ES-I3 (cell line): ENCODE results near the gene RPLP2.

Experiments used
- H3K36me3 ChIP-seq: 2 replicates; pipeline ENCODE4 v1.6.1; 2013; ENCODE audit warnings: mild to moderate bottlenecking, low read length, control low read depth, moderate library complexity; ENCODE audit not compliant: insufficient read depth
- H3K4me1 ChIP-seq: 2 replicates; pipeline ENCODE4 v1.6.1; 2013; ENCODE audit warnings: mild to moderate bottlenecking, control low read depth, low read length; ENCODE audit not compliant: insufficient read depth
- H3K9ac ChIP-seq: 2 replicates; pipeline ENCODE4 v1.6.1; 2013; ENCODE audit warnings: low read depth, mild to moderate bottlenecking, low read length, moderate library complexity
- H3K9me3 ChIP-seq: 2 replicates; pipeline ENCODE4 v1.6.1; 2013; ENCODE audit warnings: mild to moderate bottlenecking, low read length, moderate library complexity; ENCODE audit not compliant: control insufficient read depth, insufficient read depth

The RPLP2 gene

GRCh38 chr11:855330-855674 is 45.5 kb downstream of the RPLP2 start:
- Histone ChIP-seq H3K9ac (no peak overlapping the region), H3K4me1 (peaks cover 3% of the 10 kb centered on the region; the same call in 1 of the 2 replicates), H3K9me3 (no peaks in the 10 kb centered on the region), H3K36me3 (no peaks in the 10 kb centered on the region)

DNA sequence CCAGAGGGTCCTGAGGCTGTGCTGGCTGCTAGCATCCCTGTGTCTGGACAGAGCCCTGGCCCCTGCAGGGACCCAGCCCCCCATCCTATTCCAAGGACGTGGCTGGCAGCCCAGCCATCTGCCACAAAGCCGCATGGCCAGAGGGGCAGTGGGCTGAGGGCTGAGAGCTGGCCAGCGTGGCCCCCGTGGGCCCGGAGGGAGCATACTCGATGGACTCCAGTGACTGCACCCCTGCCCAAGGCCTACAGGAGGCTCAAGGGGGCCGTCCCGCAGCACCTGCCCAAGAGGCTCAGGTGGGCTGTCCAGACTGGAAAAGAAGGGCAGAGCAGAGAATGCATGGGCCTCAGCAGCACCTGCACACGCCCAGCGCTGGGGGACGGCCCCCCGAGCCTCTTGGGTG is 46.0 kb downstream of the RPLP2 start:
- H3K4me1 ChIP-seq = peaks cover 3% of the 10 kb centered on the region; the same call in 1 of the 2 replicates

DNA sequence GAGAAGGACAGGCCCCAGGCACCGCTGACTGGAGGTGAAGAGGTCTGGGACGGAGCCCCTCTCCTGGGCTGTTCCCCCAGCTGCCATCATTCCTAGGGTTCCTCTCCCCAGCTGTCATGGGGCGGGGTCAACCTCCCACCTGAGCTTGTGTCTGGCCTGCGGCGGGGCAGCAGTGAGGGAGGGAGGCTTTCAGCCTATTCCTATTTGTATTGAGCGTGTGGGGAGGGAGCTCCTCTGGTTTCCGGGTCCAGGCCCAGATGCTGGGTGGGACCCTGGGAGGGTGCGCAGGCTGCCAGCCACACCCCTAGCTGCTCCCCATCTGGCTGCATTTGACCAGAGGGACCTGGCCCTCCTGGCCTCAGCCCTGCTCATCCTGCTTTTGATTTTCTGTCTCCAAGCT is 46.6 kb downstream of the RPLP2 start:
- Histone ChIP-seq H3K36me3 (no peaks in the 10 kb centered on the region), H3K4me1 (peaks cover 3% of the 10 kb centered on the region; the same call in 1 of the 2 replicates), H3K9ac (no peak overlapping the region), H3K9me3 (no peaks in the 10 kb centered on the region)

More for the DNA sequence above, 46.0 kb downstream of the RPLP2 start:
- Histone ChIP-seq H3K9me3 (no peaks in the 10 kb centered on the region), H3K9ac (no peak overlapping the region), H3K36me3 (no peaks in the 10 kb centered on the region)

DNA sequence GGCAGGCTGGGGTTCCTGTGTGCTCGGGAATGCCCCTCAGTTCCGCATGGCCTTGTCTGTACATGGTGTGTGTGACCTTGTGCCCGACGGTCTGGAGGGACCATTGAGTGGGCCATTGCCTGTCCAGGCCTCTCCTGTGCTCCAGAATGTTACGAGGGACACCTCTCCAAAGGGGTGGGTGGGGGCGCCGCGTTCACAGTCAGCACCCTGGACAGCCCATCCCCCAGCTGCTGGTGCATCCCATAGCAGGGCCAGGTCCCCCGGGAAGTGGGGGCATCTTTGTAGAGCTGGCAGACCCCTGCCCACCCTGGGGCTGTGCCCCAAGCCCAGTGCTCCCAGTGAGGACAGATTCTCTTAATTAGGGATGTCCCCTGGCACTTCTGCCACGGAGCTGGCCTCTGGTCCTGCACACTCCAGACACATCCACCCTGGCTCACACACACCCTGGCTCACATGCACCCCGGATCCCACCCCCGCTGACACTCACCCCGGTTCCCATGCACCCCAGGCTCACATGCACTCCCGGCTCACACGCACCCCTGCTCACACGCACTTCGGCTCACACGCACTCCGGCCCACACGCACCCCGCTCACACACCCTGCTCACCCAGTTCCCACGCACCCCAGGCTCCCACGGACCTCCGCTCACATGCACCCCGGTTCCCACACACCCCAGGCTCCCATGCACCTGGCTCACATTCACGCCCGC is 48.4 kb downstream of the RPLP2 start:
- Histone ChIP-seq H3K9me3 (no peaks in the 10 kb centered on the region), H3K36me3 (no peaks in the 10 kb centered on the region), H3K4me1 (peaks cover 14% of the 10 kb centered on the region), H3K9ac (no peak overlapping the region)

DNA sequence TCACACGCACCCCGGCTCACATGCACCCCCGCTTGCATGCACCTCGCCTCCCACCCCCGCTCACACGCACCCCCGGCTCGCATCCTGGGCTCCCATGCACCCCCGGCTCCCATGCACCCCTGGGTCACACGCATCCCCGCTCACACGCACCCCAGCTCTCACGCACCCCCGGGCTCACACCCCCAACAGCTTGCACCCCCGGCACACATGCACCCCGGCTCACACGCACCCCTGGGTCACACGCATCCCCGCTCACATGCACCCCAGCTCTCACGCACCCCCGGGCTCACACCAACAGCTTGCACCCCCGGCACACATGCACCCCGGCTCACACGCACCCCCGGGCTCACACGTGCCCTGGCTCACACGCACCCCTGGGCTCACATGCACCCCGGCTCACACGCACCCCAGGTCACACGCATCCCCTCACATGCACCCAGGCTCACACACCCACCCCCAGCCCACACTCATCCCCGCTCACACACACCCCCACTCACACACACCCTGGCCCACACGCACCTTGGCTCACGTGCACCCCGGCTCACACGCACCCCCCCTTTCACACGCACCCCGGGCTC is 49.1 kb downstream of the RPLP2 start:
- H3K9me3 ChIP-seq = no peaks in the 10 kb centered on the region
- H3K9ac ChIP-seq = no peak overlapping the region
- peaks cover 19% of the 10 kb centered on the region for H3K4me1 ChIP-seq
- no peaks in the 10 kb centered on the region for H3K36me3 ChIP-seq

GRCh38 chr11:859394-860131 is 49.8 kb downstream of the RPLP2 start:
- Histone ChIP-seq H3K36me3 (no peaks in the 10 kb centered on the region), H3K4me1 (peaks cover 21% of the 10 kb centered on the region), H3K9me3 (no peaks in the 10 kb centered on the region), H3K9ac (no peak overlapping the region)

GRCh38 chr11:860234-861104 is 50.7 kb downstream of the RPLP2 start:
- H3K9me3 ChIP-seq = no peaks in the 10 kb centered on the region
- H3K9ac ChIP-seq = no peak overlapping the region
- no peaks in the 10 kb centered on the region for H3K36me3 ChIP-seq
- peaks cover 21% of the 10 kb centered on the region for H3K4me1 ChIP-seq

DNA sequence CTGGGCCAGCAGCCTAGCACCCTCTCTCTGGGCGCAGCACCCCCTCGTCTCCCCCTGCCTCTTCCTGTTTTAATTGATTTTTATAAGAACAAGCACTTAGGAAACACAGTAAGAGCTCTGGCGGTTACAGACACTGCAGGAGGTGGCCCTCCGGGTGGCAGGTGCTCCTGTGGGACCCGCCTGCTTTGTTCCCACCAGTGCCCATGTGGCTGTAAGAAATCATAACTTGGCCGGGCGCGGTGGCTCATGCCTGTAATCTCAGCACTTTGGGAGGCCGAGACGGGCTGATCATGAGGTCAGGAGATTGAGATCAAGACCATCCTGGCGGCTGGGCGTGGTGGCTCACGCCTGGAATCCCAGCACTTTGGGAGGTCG is 51.3 kb downstream of the RPLP2 start:
- no peaks in the 10 kb centered on the region for H3K9me3 ChIP-seq
- no peaks in the 10 kb centered on the region for H3K36me3 ChIP-seq
- H3K4me1 ChIP-seq = peaks cover 21% of the 10 kb centered on the region
- no peak overlapping the region for H3K9ac ChIP-seq

DNA sequence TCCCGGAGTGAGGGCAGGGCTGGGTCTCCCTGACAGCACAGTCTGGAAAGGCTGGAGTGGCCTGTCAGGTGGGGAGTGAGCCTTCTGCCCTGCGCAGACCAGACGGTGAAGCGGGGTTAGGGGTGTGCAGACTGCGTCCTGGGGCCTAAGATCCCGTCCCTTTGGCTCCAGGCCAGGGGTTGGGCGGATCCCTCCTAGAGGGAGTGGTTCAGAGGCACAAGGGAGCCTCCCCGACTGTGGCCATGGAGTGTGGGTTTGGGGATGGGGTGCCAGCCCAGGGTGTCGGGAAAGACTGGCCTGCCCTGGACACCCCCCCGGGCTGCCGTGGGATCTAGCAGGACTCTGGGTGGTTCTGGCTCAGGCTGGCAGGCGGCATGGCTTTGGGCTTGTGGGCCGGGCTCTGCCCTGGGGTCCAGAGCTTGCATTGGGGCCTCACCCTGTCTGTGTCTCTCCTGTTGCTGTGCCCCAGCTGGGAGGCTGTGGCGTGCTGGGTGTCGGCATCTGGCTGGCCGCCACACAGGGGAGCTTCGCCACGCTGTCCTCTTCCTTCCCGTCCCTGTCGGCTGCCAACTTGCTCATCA is 52.4 kb downstream of the RPLP2 start:
- Histone ChIP-seq H3K4me1 (peaks cover 21% of the 10 kb centered on the region), H3K9ac (peak overlapping the region; percentile 21; the same call in 1 of the 2 replicates), H3K36me3 (no peaks in the 10 kb centered on the region), H3K9me3 (no peaks in the 10 kb centered on the region)
